ENCODE data around the gene FGF22.

Gene FGF22

GRCh38 chr19:681029-682019, 41.6 kb downstream of the FGF22 start:
- DNase-seq = no peak

- no peak for DNase-seq
Measured at GRCh38 chr19:682678-683320, 43.1 kb downstream of the FGF22 start.

DNA sequence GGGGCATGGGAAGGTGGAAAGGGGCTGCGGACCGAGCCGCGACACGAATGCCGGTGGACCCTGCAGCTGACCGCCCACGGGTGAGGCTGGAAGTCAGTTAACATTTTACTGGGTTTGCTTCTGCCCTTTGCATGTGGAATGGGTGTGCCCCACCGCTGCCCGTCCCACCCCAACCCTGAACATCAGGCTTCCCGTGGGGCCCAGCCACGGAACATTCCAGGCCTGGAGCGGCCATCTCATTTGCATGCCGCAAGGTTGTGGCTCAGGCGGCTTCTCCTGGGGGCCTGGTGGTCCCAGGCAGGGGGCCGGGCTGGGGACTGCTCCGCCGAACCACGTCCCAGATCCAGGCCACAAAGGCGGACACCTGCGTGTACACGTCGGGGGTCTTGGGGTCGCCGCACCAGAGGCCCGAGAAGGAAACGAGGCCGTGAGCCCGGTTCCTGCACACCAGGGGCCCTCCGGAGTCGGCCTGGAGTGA, 45.8 kb downstream of the FGF22 start:
- DNase-seq = no peak

DNA sequence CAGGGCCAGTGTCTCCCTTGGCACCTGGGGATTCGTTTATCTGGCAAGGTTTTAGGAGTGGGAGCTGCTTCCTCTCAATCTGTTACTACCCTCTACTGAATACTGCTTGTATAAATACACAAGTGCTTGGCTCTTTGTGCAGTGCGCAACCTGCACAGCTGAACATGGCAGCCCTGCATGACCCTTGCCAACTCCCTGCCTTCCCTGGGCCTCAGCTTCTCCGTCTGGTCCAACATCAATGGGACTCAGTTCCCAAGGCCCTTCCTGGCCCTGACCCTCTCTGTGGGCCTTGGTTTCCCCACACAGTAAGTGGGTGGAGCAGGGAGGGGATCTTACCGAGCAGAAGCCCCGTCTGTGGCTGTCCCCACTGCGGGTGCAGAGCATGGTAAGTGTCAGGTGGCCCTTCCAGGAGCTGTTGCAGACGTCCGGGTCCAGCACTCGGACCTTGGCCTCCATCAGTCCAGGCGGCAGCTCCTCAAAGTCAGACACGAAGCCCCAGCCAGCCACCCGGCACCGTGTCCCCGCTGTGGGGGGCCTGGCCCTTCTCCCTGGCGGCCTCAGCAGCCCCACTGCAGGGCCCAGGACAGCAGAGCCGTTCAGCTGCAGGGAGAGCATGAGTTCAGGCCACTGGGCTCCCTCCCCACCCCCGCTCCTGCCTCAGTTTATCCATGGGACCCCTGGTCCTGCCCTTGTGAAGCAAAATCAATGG, 47.1 kb downstream of the FGF22 start:
- DNase-seq = no peak

GRCh38 chr19:687569-688166, 48.0 kb downstream of the FGF22 start:
- no peak for DNase-seq

GRCh38 chr19:688214-688613, 48.5 kb downstream of the FGF22 start:
- no peak for DNase-seq

DNA sequence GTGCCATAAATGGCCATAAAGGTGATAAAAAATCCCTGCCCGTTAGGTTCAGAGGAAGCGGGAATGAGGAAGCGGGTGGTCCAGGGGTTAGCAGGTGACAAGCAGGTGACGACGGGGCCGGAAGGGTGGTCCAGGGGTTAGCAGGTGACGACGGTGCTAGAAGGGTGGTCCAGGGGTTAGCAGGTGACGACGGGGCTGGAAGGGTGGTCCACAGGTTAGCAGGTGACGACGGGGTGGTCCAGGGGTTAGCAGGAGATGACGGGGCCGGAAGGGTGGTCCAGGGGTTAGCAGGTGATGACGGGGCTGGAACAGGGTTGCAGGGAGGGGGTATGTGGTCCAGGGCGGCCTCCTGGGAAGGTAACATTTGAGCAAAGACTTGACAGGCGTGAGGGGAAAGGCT, 49.3 kb downstream of the FGF22 start:
- no peak for DNase-seq

- no peak for DNase-seq
Measured at GRCh38 chr19:690203-690602, 50.5 kb downstream of the FGF22 start.
